ENCODE measurements around the gene TMEM204. TPM values are rescaled to one million over a fixed set of nuclear protein-coding genes. Genes with fewer than 3 reads are reported as not detected.

Gene TMEM204
- polyA plus RNA-seq, 1 of the 3 experiments (the other 2 are of a cell fraction), result 2.3 TPM

DNA sequence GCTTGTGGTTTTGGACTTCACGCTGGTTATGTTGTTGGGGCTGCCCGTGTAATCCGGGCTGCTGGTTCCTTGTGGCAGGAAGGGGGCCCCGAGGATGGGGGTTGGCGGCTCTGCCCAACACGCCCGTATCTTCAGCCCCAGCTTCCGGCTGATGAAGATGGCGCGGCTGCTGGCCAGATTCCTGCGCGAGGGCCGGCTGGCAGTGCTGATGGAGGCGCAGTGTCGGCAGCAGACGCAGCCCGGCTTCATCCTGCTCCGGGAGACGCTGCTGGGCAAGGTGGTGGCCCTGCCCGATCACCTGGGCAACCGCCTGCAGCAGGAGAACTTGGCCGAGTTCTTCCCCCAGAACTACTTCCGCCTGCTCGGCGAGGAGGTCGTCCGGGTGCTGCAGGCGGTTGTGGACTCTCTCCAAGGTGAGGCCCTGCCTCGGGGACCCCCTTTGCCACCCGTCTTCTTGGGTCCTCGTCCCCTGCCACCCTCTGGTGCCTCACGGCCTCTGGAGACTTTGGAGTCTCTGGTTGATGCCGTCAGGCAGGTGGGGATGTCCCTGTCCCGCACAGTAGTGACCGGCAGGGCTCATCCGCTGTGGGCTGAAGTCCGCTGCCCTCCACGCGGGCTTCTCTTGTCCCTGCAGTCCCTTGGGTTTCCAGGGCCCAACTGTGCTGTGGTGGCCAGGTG, 38.1 kb upstream of the TMEM204 start:
- H4K20me1 ChIP-seq (ENCODE audit: insufficient read depth), result no peaks in the 10 kb centered on the region
- H3K4me2 ChIP-seq, result no peak overlapping the region
- ChIA-PET POLR2A (no interaction called here), CTCF (interaction anchor here (0.6 to 1.4 kb wide), 5 partner anchors 16 to 715 kb away, joined by 3 to 5 read pairs (median 3); partner anchors contain the start of gene MAPK8IP3)
- no peaks in the 10 kb centered on the region for H3K27me3 ChIP-seq (ENCODE audit: insufficient read depth)
- TF ChIP-seq, protein P1, sequence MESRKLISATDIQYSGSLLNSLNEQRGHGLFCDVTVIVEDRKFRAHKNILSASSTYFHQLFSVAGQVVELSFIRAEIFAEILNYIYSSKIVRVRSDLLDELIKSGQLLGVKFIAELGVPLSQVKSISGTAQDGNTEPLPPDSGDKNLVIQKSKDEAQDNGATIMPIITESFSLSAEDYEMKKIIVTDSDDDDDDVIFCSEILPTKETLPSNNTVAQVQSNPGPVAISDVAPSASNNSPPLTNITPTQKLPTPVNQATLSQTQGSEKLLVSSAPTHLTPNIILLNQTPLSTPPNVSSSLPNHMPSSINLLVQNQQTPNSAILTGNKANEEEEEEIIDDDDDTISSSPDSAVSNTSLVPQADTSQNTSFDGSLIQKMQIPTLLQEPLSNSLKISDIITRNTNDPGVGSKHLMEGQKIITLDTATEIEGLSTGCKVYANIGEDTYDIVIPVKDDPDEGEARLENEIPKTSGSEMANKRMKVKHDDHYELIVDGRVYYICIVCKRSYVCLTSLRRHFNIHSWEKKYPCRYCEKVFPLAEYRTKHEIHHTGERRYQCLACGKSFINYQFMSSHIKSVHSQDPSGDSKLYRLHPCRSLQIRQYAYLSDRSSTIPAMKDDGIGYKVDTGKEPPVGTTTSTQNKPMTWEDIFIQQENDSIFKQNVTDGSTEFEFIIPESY (IDR thresholded peaks at IDR 0.05; ENCODE audit: borderline replicate concordance, low read depth), result no peak
- TF ChIP-seq POLR2AphosphoS5 (IDR thresholded peaks at IDR 0.05; ENCODE audit: low read depth, low read length) (no peak), YY1 (IDR thresholded peaks at IDR 0.05; ENCODE audit: low read depth) (no peak), TAF1 (IDR thresholded peaks at IDR 0.05; ENCODE audit: borderline replicate concordance, low read depth, low read length) (no peak), GABPA (IDR thresholded peaks at IDR 0.05; ENCODE audit: low read depth) (no peak), NRF1 (IDR thresholded peaks at IDR 0.05; ENCODE audit: low read depth, low read length) (no peak), EP300 (IDR thresholded peaks at IDR 0.05; ENCODE audit: borderline replicate concordance in 1 of 2, low read depth in 1 of 2, low read length in 1 of 2) (no peak), SIN3A (IDR thresholded peaks at IDR 0.05; ENCODE audit: borderline replicate concordance, low read depth, low read length) (no peak), RFX5 (IDR thresholded peaks at IDR 0.05; ENCODE audit: low read length) (no peak), EZH2phosphoT487 (IDR thresholded peaks at IDR 0.05; ENCODE audit: borderline replicate concordance, low read depth) (no peak), GATA2 (CRISPR knock-in tag; IDR thresholded peaks at IDR 0.05) (no peak), FOXM1 (IDR thresholded peaks at IDR 0.05; ENCODE audit: low read depth) (no peak), FOXJ3 (CRISPR knock-in tag; IDR thresholded peaks at IDR 0.05) (no peak), NFIC (IDR thresholded peaks at IDR 0.05; ENCODE audit: borderline replicate concordance) (no peak)
- TF ChIP-seq, protein P2, sequence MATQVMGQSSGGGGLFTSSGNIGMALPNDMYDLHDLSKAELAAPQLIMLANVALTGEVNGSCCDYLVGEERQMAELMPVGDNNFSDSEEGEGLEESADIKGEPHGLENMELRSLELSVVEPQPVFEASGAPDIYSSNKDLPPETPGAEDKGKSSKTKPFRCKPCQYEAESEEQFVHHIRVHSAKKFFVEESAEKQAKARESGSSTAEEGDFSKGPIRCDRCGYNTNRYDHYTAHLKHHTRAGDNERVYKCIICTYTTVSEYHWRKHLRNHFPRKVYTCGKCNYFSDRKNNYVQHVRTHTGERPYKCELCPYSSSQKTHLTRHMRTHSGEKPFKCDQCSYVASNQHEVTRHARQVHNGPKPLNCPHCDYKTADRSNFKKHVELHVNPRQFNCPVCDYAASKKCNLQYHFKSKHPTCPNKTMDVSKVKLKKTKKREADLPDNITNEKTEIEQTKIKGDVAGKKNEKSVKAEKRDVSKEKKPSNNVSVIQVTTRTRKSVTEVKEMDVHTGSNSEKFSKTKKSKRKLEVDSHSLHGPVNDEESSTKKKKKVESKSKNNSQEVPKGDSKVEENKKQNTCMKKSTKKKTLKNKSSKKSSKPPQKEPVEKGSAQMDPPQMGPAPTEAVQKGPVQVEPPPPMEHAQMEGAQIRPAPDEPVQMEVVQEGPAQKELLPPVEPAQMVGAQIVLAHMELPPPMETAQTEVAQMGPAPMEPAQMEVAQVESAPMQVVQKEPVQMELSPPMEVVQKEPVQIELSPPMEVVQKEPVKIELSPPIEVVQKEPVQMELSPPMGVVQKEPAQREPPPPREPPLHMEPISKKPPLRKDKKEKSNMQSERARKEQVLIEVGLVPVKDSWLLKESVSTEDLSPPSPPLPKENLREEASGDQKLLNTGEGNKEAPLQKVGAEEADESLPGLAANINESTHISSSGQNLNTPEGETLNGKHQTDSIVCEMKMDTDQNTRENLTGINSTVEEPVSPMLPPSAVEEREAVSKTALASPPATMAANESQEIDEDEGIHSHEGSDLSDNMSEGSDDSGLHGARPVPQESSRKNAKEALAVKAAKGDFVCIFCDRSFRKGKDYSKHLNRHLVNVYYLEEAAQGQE (IDR thresholded peaks at IDR 0.05; ENCODE audit: low read depth, low read length), result no peak
- TF ChIP-seq, protein P3, sequence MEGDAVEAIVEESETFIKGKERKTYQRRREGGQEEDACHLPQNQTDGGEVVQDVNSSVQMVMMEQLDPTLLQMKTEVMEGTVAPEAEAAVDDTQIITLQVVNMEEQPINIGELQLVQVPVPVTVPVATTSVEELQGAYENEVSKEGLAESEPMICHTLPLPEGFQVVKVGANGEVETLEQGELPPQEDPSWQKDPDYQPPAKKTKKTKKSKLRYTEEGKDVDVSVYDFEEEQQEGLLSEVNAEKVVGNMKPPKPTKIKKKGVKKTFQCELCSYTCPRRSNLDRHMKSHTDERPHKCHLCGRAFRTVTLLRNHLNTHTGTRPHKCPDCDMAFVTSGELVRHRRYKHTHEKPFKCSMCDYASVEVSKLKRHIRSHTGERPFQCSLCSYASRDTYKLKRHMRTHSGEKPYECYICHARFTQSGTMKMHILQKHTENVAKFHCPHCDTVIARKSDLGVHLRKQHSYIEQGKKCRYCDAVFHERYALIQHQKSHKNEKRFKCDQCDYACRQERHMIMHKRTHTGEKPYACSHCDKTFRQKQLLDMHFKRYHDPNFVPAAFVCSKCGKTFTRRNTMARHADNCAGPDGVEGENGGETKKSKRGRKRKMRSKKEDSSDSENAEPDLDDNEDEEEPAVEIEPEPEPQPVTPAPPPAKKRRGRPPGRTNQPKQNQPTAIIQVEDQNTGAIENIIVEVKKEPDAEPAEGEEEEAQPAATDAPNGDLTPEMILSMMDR (IDR thresholded peaks at IDR 0.05), result no peak
- TF ChIP-seq, protein P4, sequence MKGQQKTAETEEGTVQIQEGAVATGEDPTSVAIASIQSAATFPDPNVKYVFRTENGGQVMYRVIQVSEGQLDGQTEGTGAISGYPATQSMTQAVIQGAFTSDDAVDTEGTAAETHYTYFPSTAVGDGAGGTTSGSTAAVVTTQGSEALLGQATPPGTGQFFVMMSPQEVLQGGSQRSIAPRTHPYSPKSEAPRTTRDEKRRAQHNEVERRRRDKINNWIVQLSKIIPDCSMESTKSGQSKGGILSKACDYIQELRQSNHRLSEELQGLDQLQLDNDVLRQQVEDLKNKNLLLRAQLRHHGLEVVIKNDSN (IDR thresholded peaks at IDR 0.05; ENCODE audit: borderline replicate concordance, low read depth), result no peak
- TF ChIP-seq, protein P5, sequence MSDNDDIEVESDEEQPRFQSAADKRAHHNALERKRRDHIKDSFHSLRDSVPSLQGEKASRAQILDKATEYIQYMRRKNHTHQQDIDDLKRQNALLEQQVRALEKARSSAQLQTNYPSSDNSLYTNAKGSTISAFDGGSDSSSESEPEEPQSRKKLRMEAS (IDR thresholded peaks at IDR 0.05; ENCODE audit: low read depth), result no peak
- no peaks in the 10 kb centered on the region for H3K9me3 ChIP-seq
- H3F3A ChIP-seq (replicated peaks; ENCODE audit: insufficient read depth), result no peaks in the 10 kb centered on the region
- H2AFZ ChIP-seq (ENCODE audit: low read depth), result no peak overlapping the region
- no peaks in the 10 kb centered on the region for H3K9me2 ChIP-seq
- H3K27ac ChIP-seq (ENCODE audit: low read depth in 2 of 2, low read length in 1 of 2), result no peak overlapping the region
- no peak overlapping the region for H3K4me3 ChIP-seq (ENCODE audit: low read depth in 2 of 2, low read length in 1 of 2)
- H3K9ac ChIP-seq, result no peak overlapping the region
- peaks cover 17% of the 10 kb centered on the region; the same call in 1 of the 2 replicates for H3K79me2 ChIP-seq (ENCODE audit: insufficient read depth)
- WGBS (ENCODE audit: low lambda C conversion rate), result 95% methylated on average over 19 of the region's 39 CpGs
- peaks cover 0 to 17% of the 10 kb centered on the region in 2 experiments; a peak in 1 of 4 replicates for H3K4me1 ChIP-seq (ENCODE audit: control insufficient read depth in 1 of 2, insufficient read depth in 2 of 2, low read depth in 1 of 2, low read length in 1 of 2)
- no peak for DNase-seq
- H3K36me3 ChIP-seq (replicated peaks in 1 of 2; ENCODE audit: control insufficient read depth in 1 of 2, insufficient read depth in 2 of 2, low read length in 1 of 2), result peaks cover 0 to 38% of the 10 kb centered on the region in 2 experiments
